H9 (cell line): ENCODE data around the gene BCL2L14. TPM values are rescaled to one million over a fixed set of nuclear protein-coding genes. Genes with fewer than 3 reads are reported as not detected.
A peak's percentile ranks its signal among the peaks of the same experiment; 100 is the strongest.

ENCODE experiments used
- DNase-seq: peaks from one replicate; pipeline ENCODE4 v3.0.0-alpha.2; 2017
- H2AFZ ChIP-seq: one replicate; pipeline ENCODE4 v1.6.1; 2013; ENCODE audit warnings: mild to moderate bottlenecking, low read length, control low read depth, moderate library complexity
- H2AK5ac ChIP-seq: 2 replicates; pipeline ENCODE4 v1.6.1; 2013; ENCODE audit warnings: low read length, control low read depth, mixed read lengths; ENCODE audit not compliant: insufficient read length
- H2BK120ac ChIP-seq: one replicate; pipeline ENCODE4 v1.6.1; 2013; ENCODE audit warnings: low read depth, mild to moderate bottlenecking, low read length, control low read depth, inconsistent platforms; ENCODE audit not compliant: poor library complexity, severe bottlenecking
- H2BK12ac ChIP-seq: 2 replicates; pipeline ENCODE4 v1.6.1; 2013; ENCODE audit warnings: low read length, control low read depth, mixed read lengths, low read depth; ENCODE audit not compliant: insufficient read length
- H2BK15ac ChIP-seq: 2 replicates; pipeline ENCODE4 v1.6.1; 2013; ENCODE audit warnings: low read depth, low read length, control low read depth
- H2BK20ac ChIP-seq: one replicate; pipeline ENCODE4 v1.6.1; 2013; ENCODE audit warnings: low read depth, mild to moderate bottlenecking, low read length, control low read depth, inconsistent platforms; ENCODE audit not compliant: poor library complexity, severe bottlenecking
- H2BK5ac ChIP-seq: 2 replicates; pipeline ENCODE4 v1.6.1; 2013; ENCODE audit warnings: low read length, control low read depth, mixed read lengths; ENCODE audit not compliant: insufficient read length
- H3K14ac ChIP-seq: 2 replicates; pipeline ENCODE4 v1.6.1; 2013; ENCODE audit warnings: low read length, control low read depth; ENCODE audit not compliant: insufficient read depth
- H3K18ac ChIP-seq: 2 replicates; pipeline ENCODE4 v1.6.1; 2013; ENCODE audit warnings: low read depth, mild to moderate bottlenecking, mixed read lengths, low read length, control low read depth; ENCODE audit not compliant: insufficient read length
- H3K23ac ChIP-seq: 2 replicates; pipeline ENCODE4 v1.6.1; 2013; ENCODE audit warnings: low read length, control low read depth, mixed read lengths, low read depth; ENCODE audit not compliant: insufficient read length
- H3K23me2 ChIP-seq: 2 replicates; pipeline ENCODE4 v1.6.1; 2013; ENCODE audit warnings: low read depth, mild to moderate bottlenecking, mixed read lengths, low read length, control low read depth; ENCODE audit not compliant: insufficient read length, poor library complexity, severe bottlenecking
- H3K27ac ChIP-seq: 2 replicates; pipeline ENCODE4 v1.5.1; 2013; ENCODE audit warnings: low read length, control low read depth, mixed read lengths, low read depth; ENCODE audit not compliant: insufficient read length
- H3K27me3 ChIP-seq: 2 replicates; pipeline ENCODE4 v1.6.1; 2013; ENCODE audit warnings: low read length, control low read depth, inconsistent platforms; ENCODE audit not compliant: insufficient read depth
- H3K4ac ChIP-seq: 2 replicates; pipeline ENCODE4 v1.6.1; 2013; ENCODE audit warnings: low read depth, mild to moderate bottlenecking, control low read depth, inconsistent platforms, low read length, moderate library complexity
- H3K4me1 ChIP-seq: 2 replicates; pipeline ENCODE4 v1.6.1; 2013; ENCODE audit warnings: low read length, control low read depth, inconsistent platforms; ENCODE audit not compliant: insufficient read depth
- H3K4me2 ChIP-seq: 2 replicates; pipeline ENCODE4 v1.6.1; 2013; ENCODE audit warnings: low read length, control low read depth, mixed read lengths; ENCODE audit not compliant: insufficient read length, insufficient read depth
- H3K56ac ChIP-seq: 2 replicates; pipeline ENCODE4 v1.6.1; 2013; ENCODE audit warnings: low read depth, mild to moderate bottlenecking, mixed read lengths, low read length, control low read depth; ENCODE audit not compliant: insufficient read length
- H3K79me1 ChIP-seq: 2 replicates; pipeline ENCODE4 v1.6.1; 2013; ENCODE audit warnings: low read depth, mild to moderate bottlenecking, moderate library complexity, low read length, control low read depth, inconsistent platforms; ENCODE audit not compliant: insufficient read depth, poor library complexity, severe bottlenecking
- H3K79me2 ChIP-seq: 2 replicates; pipeline ENCODE4 v1.6.1; 2013; ENCODE audit warnings: low read length, control low read depth, inconsistent platforms; ENCODE audit not compliant: insufficient read depth
- H3K9ac ChIP-seq: 2 replicates; pipeline ENCODE4 v1.6.1; 2013; ENCODE audit warnings: low read length, control low read depth, mixed read lengths; ENCODE audit not compliant: insufficient read length; ENCODE audit errors: extremely low read depth
- H3K9me3 ChIP-seq: one replicate; pipeline ENCODE4 v1.6.1; 2013; ENCODE audit warnings: low read depth, low read length, inconsistent platforms; ENCODE audit not compliant: control insufficient read depth
- H3T11ph ChIP-seq: one replicate; pipeline ENCODE4 v1.6.1; 2013; ENCODE audit warnings: mild to moderate bottlenecking, low read length, control low read depth, inconsistent platforms
- H4K20me1 ChIP-seq: one replicate; pipeline ENCODE4 v1.6.1; 2013; ENCODE audit not compliant: control insufficient read depth, insufficient read length, insufficient read depth
- H4K5ac ChIP-seq: 2 replicates; pipeline ENCODE4 v1.6.1; 2013; ENCODE audit warnings: low read depth, mild to moderate bottlenecking, mixed read lengths, low read length, control low read depth; ENCODE audit not compliant: insufficient read length
- H4K8ac ChIP-seq: replicated peaks from 2 replicates; pipeline ENCODE4 v1.6.1; 2013; ENCODE audit warnings: low read length, control low read depth, mixed read lengths, low read depth; ENCODE audit not compliant: insufficient read length
- H4K91ac ChIP-seq: 2 replicates; pipeline ENCODE4 v1.6.1; 2013; ENCODE audit warnings: low read depth, mild to moderate bottlenecking, moderate library complexity, mixed read lengths, low read length, control low read depth; ENCODE audit not compliant: insufficient read length
- H3K27ac Mint-ChIP-seq, 3 experiments: 2 replicates in 2 of 3; 3 replicates in 1 of 3; pipeline ENCODE4 v1.8.0; 2020 to 2021; ENCODE audit warnings: mixed read lengths in 3 of 3, mild to moderate bottlenecking in 1 of 3, moderate library complexity in 1 of 3
- H3K27me3 Mint-ChIP-seq: 2 replicates; pipeline ENCODE4 v1.8.0; 2021; ENCODE audit warnings: low read depth, mild to moderate bottlenecking, moderate library complexity, mixed read lengths
- H3K36me3 Mint-ChIP-seq, 3 experiments: 2 replicates in 2 of 3; 3 replicates in 1 of 3; pipeline ENCODE4 v1.8.0; 2020 to 2021; ENCODE audit warnings: low read depth in 3 of 3, mixed read lengths in 3 of 3; ENCODE audit not compliant: insufficient read depth in 1 of 3
- H3K4me1 Mint-ChIP-seq, 2 experiments: 2 replicates each; pipeline ENCODE4 v1.8.0; 2020; ENCODE audit warnings: mixed read lengths in 2 of 2
- H3K4me3 Mint-ChIP-seq, 2 experiments: 2 replicates in 1 of 2; 3 replicates in 1 of 2; pipeline ENCODE4 v1.8.0; 2020 to 2021; ENCODE audit warnings: mild to moderate bottlenecking in 2 of 2, mixed read lengths in 2 of 2, moderate library complexity in 1 of 2
- H3K9me3 Mint-ChIP-seq, 2 experiments: 2 replicates in 1 of 2; 3 replicates in 1 of 2; pipeline ENCODE4 v1.8.0; 2020; ENCODE audit warnings: mild to moderate bottlenecking in 2 of 2, mixed read lengths in 2 of 2, moderate library complexity in 1 of 2
- WGBS: extraction: QIAGEN DNeasy Blood & Tissue Kit; methylation state at CpG from one replicate; pipeline ENCODE4 v1.1.7; 2013; ENCODE audit warnings: missing lambda C conversion rate, low lambda C conversion rate, mixed read lengths; ENCODE audit not compliant: insufficient read length; ENCODE audit errors: extremely low coverage; 5-methylcytosine and 5-hydroxymethylcytosine counted together
- total RNA-seq: library from RNA; stranded (reverse); gene quantifications from 2 replicates; pipeline ENCODE4 v1.2.1, GENCODE V29; 2021
- TF ChIP-seq, protein P1 (sequence below): fragments of 200-600 bp; sonication (generic); conservative IDR thresholded peaks from 3 replicates; pipeline ENCODE4 v1.8.0; 2021; ENCODE audit warnings: antibody characterized with exemption, mild to moderate bottlenecking

The BCL2L14 gene
- total RNA-seq, 1 experiment from 2014 or later = 0.28 TPM

GRCh38 chr12:12081836-12082497 lies 11.2 kb downstream of the BCL2L14 start:
- WGBS = no CpG with 5 or more reads among the region's 3 CpGs
- Histone ChIP-seq H4K91ac (no peak overlapping the region), H3K4me2 (no peak overlapping the region), H3K79me1 (no peaks in the 10 kb centered on the region), H3K4me1 (peaks cover 6% of the 10 kb centered on the region; the same call in 1 of the 2 replicates), H2BK12ac (no peak overlapping the region), H2AFZ (no peak overlapping the region), H4K8ac (no peak overlapping the region), H3K14ac (no peak overlapping the region; the same call in 1 of the 2 replicates), H2BK5ac (no peak overlapping the region), H2BK120ac (no peak overlapping the region), H4K5ac (no peak overlapping the region), H3K56ac (no peak overlapping the region), H3K23ac (no peak overlapping the region), H2BK20ac (no peak overlapping the region), H3T11ph (no peak overlapping the region), H2AK5ac (no peak overlapping the region), H3K23me2 (no peaks in the 10 kb centered on the region), H3K4ac (no peak overlapping the region), H3K9ac (no peak overlapping the region), H3K9me3 (no peaks in the 10 kb centered on the region), H3K18ac (no peak overlapping the region), H4K20me1 (no peaks in the 10 kb centered on the region), H3K27me3 (no peaks in the 10 kb centered on the region), H3K79me2 (no peaks in the 10 kb centered on the region), H3K27ac (no peak overlapping the region), H2BK15ac (no peak overlapping the region; the same call in 1 of the 2 replicates)
- H3K4me1 Mint-ChIP-seq = peaks cover 28 to 30% of the 10 kb centered on the region in 2 experiments
- H3K36me3 Mint-ChIP-seq = no peaks in the 10 kb centered on the region; a peak in 1 of 7 replicates
- H3K9me3 Mint-ChIP-seq = no peaks in the 10 kb centered on the region
- peak; percentile 45 for DNase-seq
- peak overlapping the region in 1 of 3 experiments; percentile 55; a peak in 2 of 7 replicates for H3K27ac Mint-ChIP-seq
- TF ChIP-seq, protein P1, sequence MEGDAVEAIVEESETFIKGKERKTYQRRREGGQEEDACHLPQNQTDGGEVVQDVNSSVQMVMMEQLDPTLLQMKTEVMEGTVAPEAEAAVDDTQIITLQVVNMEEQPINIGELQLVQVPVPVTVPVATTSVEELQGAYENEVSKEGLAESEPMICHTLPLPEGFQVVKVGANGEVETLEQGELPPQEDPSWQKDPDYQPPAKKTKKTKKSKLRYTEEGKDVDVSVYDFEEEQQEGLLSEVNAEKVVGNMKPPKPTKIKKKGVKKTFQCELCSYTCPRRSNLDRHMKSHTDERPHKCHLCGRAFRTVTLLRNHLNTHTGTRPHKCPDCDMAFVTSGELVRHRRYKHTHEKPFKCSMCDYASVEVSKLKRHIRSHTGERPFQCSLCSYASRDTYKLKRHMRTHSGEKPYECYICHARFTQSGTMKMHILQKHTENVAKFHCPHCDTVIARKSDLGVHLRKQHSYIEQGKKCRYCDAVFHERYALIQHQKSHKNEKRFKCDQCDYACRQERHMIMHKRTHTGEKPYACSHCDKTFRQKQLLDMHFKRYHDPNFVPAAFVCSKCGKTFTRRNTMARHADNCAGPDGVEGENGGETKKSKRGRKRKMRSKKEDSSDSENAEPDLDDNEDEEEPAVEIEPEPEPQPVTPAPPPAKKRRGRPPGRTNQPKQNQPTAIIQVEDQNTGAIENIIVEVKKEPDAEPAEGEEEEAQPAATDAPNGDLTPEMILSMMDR = peak; percentile 54; the same call in 2 of the 3 replicates
- H3K27me3 Mint-ChIP-seq = no peaks in the 10 kb centered on the region
- H3K4me3 Mint-ChIP-seq = no peak overlapping the region
